GM23338 (cell line): ENCODE results near the gene HPCA. TPM values are rescaled to one million over a fixed set of nuclear protein-coding genes. Genes with fewer than 3 reads are reported as not detected.

Source experiments
- ATAC-seq: fragments of 200-7000 bp; cut with Tn5 transposase; 3 replicates; pipeline ENCODE4 v1.9.1; 2020
- DNase-seq: peaks from one replicate; pipeline ENCODE4 v3.0.0-alpha.2; 2015; ENCODE audit warnings: low spot score
- H2AFZ ChIP-seq: fragments of 200-600 bp; sonication (generic); 2 replicates; pipeline ENCODE4 v1.8.0; 2016; ENCODE audit warnings: antibody characterized with exemption, mild to moderate bottlenecking, moderate library complexity
- H3F3A ChIP-seq: fragments of 200-600 bp; sonication (generic); replicated peaks from 2 replicates; pipeline ENCODE4 v1.8.0; 2017; ENCODE audit warnings: antibody characterized with exemption, mixed run types, low read depth
- H3K27ac ChIP-seq: fragments of 200-600 bp; sonication (generic); 2 replicates; pipeline ENCODE4 v1.6.1; 2016; ENCODE audit warnings: low read depth
- H3K27me3 ChIP-seq: fragments of 200-600 bp; sonication (generic); 2 replicates; pipeline ENCODE4 v1.8.0; 2016; ENCODE audit warnings: mild to moderate bottlenecking, mixed run types, moderate library complexity; ENCODE audit not compliant: insufficient read depth
- H3K36me3 ChIP-seq: fragments of 200-600 bp; sonication (generic); 2 replicates; pipeline ENCODE4 v1.8.0; 2016; ENCODE audit warnings: mild to moderate bottlenecking; ENCODE audit not compliant: insufficient read depth
- H3K4me1 ChIP-seq: fragments of 200-600 bp; sonication (generic); 2 replicates; pipeline ENCODE4 v1.8.0; 2016; ENCODE audit warnings: mild to moderate bottlenecking, moderate library complexity; ENCODE audit not compliant: insufficient read depth
- H3K4me2 ChIP-seq: fragments of 200-600 bp; sonication (generic); 2 replicates; pipeline ENCODE4 v1.7.1; 2017; ENCODE audit warnings: mixed run types
- H3K4me3 ChIP-seq: fragments of 200-600 bp; sonication (generic); 2 replicates; pipeline ENCODE4 v1.6.1; 2016; ENCODE audit warnings: mixed run types
- H3K79me2 ChIP-seq: fragments of 200-600 bp; sonication (generic); replicated peaks from 2 replicates; pipeline ENCODE4 v1.8.0; 2017; ENCODE audit warnings: mild to moderate bottlenecking; ENCODE audit not compliant: insufficient read depth
- H3K9me2 ChIP-seq: fragments of 200-600 bp; sonication (generic); 2 replicates; pipeline ENCODE4 v1.8.0; 2017; ENCODE audit not compliant: insufficient read depth
- H4K20me1 ChIP-seq: fragments of 200-600 bp; sonication (generic); replicated peaks from 2 replicates; pipeline ENCODE4 v1.8.0; 2017; ENCODE audit warnings: mild to moderate bottlenecking; ENCODE audit not compliant: insufficient read depth
- H3K27ac Mint-ChIP-seq: 2 replicates; pipeline ENCODE4 v1.8.0; 2020; ENCODE audit warnings: inconsistent platforms, mild to moderate bottlenecking, moderate library complexity, mixed read lengths
- H3K27me3 Mint-ChIP-seq: 3 replicates; pipeline ENCODE4 v1.8.0; 2022; ENCODE audit warnings: low read depth, mild to moderate bottlenecking, moderate library complexity, mixed read lengths, inconsistent platforms; ENCODE audit not compliant: insufficient read depth, poor library complexity
- H3K36me3 Mint-ChIP-seq: 3 replicates; pipeline ENCODE4 v1.8.0; 2021; ENCODE audit warnings: low read depth, mild to moderate bottlenecking, inconsistent platforms, moderate library complexity, mixed read lengths
- H3K4me1 Mint-ChIP-seq: 3 replicates; pipeline ENCODE4 v1.8.0; 2020; ENCODE audit warnings: mild to moderate bottlenecking, inconsistent platforms, mixed read lengths
- H3K4me3 Mint-ChIP-seq: 3 replicates; pipeline ENCODE4 v1.8.0; 2021; ENCODE audit warnings: moderate library complexity, mild to moderate bottlenecking, inconsistent platforms, mixed read lengths
- H3K9me3 Mint-ChIP-seq: 3 replicates; pipeline ENCODE4 v1.8.0; 2020; ENCODE audit warnings: moderate library complexity, mild to moderate bottlenecking, inconsistent platforms, mixed read lengths
- CREB1 ChIP-seq: fragments of 250-450 bp; sonication (Bioruptor Pico); IDR thresholded peaks from 2 replicates; pipeline ENCODE4 v1.5.0; 2020; ENCODE audit warnings: low read depth, mild to moderate bottlenecking, moderate library complexity
- CTCF ChIP-seq, 2 experiments: fragments of 200-600 bp in 1 of 2; sonication (generic) in 1 of 2; conservative IDR thresholded peaks; 2 replicates each; pipeline versions ENCODE4 v1.5.1 to v1.6.1; 2016 to 2017; ENCODE audit warnings: antibody characterized with exemption in 2 of 2, low read depth in 2 of 2, mild to moderate bottlenecking in 2 of 2, moderate library complexity in 1 of 2
- ETS1 ChIP-seq: IDR thresholded peaks from 2 replicates; pipeline ENCODE4 v1.6.1; 2016; ENCODE audit warnings: antibody characterized with exemption
- EZH2 ChIP-seq: fragments of 200-600 bp; sonication (generic); IDR thresholded peaks from one replicate; pipeline ENCODE4 v1.8.0; 2017; ENCODE audit warnings: antibody characterized with exemption, mild to moderate bottlenecking, low read depth; ENCODE audit not compliant: unreplicated experiment
- EZH2phosphoT487 ChIP-seq: fragments of 200-600 bp; sonication (generic); IDR thresholded peaks from one replicate; pipeline ENCODE4 v1.8.1; 2018; ENCODE audit warnings: antibody characterized with exemption; ENCODE audit not compliant: unreplicated experiment
- JUNB ChIP-seq: IDR thresholded peaks from one replicate; pipeline ENCODE4 v1.6.1; 2016; ENCODE audit warnings: antibody characterized with exemption; ENCODE audit not compliant: unreplicated experiment
- NANOG ChIP-seq: IDR thresholded peaks from 2 replicates; pipeline ENCODE4 v1.6.1; 2016; ENCODE audit warnings: antibody characterized with exemption, borderline replicate concordance
- REST ChIP-seq: IDR thresholded peaks from one replicate; pipeline ENCODE4 v1.6.1; 2018; ENCODE audit warnings: antibody characterized with exemption; ENCODE audit not compliant: unreplicated experiment
- STAT1 ChIP-seq: IDR thresholded peaks from one replicate; pipeline ENCODE4 v1.6.1; 2016; ENCODE audit warnings: antibody characterized with exemption; ENCODE audit not compliant: unreplicated experiment
- ZNF331 ChIP-seq: fragments of 250-450 bp; sonication (Bioruptor Pico); IDR thresholded peaks from 2 replicates; pipeline ENCODE4 v1.5.0; 2020; ENCODE audit warnings: low read depth, mild to moderate bottlenecking, moderate library complexity
- ZNF462 ChIP-seq: fragments of 250-450 bp; sonication (Bioruptor Pico); IDR thresholded peaks from 2 replicates; pipeline ENCODE4 v1.5.0; 2020; ENCODE audit warnings: mild to moderate bottlenecking, moderate library complexity
- polyA plus RNA-seq: library from polyadenylated mRNA; unstranded; fragments of >200 nt; fragmentation: Nextera tagmentation; extraction: Ambion mirVana; gene quantifications from 2 replicates; pipeline ENCODE4 v1.2.1, GENCODE V29; 2016
- total RNA-seq: library from RNA; depleted of rRNA; stranded (reverse); fragments of >200 nt; shearing (Covaris generic); gene quantifications from 2 replicates; pipeline ENCODE4 v1.2.3, GENCODE V29; 2014

HPCA gene
- total and polyA plus RNA-seq, 2 experiments from 2014 or later: 0.35 to 0.82 TPM

- TF ChIP-seq ZNF462 (CRISPR knock-in tag) (no peak), ETS1 (no peak), STAT1 (no peak), CREB1 (CRISPR knock-in tag) (no peak)
These were observed 11.1 kb downstream of the HPCA start (continued) for GRCh38 chr1:32897082-32898049.

- H3K36me3 Mint-ChIP-seq: no peaks in the 10 kb centered on the region; the same call in 2 of the 3 replicates
- H3K4me1 ChIP-seq: peaks cover 18% of the 10 kb centered on the region; the same call in 1 of the 2 replicates
- no peaks in the 10 kb centered on the region for H3K9me2 ChIP-seq
- H3K4me3 ChIP-seq: no peak overlapping the region
- H3K27ac ChIP-seq: no peak overlapping the region
- DNase-seq: no peak
- no peaks in the 10 kb centered on the region for H3K9me3 Mint-ChIP-seq
- H3K4me1 Mint-ChIP-seq: peaks cover 10% of the 10 kb centered on the region
- H3K4me2 ChIP-seq: no peak overlapping the region
- H3K79me2 ChIP-seq: no peaks in the 10 kb centered on the region
- ATAC-seq: no peak
- no peaks in the 10 kb centered on the region for H3F3A ChIP-seq
- H3K27me3 Mint-ChIP-seq: peaks cover 45% of the 10 kb centered on the region
- no peak overlapping the region for H2AFZ ChIP-seq
- no peaks in the 10 kb centered on the region for H4K20me1 ChIP-seq
- peaks cover 47% of the 10 kb centered on the region for H3K27me3 ChIP-seq
- H3K27ac Mint-ChIP-seq: no peak overlapping the region
- no peak overlapping the region for H3K4me3 Mint-ChIP-seq
- H3K36me3 ChIP-seq: no peaks in the 10 kb centered on the region
- TF ChIP-seq JUNB (no peak), EZH2phosphoT487 (no peak), ZNF331 (CRISPR knock-in tag) (no peak), EZH2 (no peak), CTCF (conservative IDR thresholded peaks at IDR 0.05; ENCODE audit: low read depth in 2 of 2) (no peak), REST (no peak), NANOG (no peak), CREB1 (CRISPR knock-in tag) (no peak), STAT1 (no peak)
These were observed 11.8 kb downstream of the HPCA start for GRCh38 chr1:32898056-32898455.
